GM21367 (cell line): ENCODE results near the gene PPP1R13B.

Source experiments
- ATAC-seq: cut with Tn5 transposase; IDR thresholded peaks from one replicate; pipeline ENCODE4 v1.9.1; 2021; ENCODE audit not compliant: unreplicated experiment

PPP1R13B gene

GRCh38 chr14:103688906-103689902, 158.2 kb downstream of the PPP1R13B start:
- peak; percentile 66 for ATAC-seq

DNA sequence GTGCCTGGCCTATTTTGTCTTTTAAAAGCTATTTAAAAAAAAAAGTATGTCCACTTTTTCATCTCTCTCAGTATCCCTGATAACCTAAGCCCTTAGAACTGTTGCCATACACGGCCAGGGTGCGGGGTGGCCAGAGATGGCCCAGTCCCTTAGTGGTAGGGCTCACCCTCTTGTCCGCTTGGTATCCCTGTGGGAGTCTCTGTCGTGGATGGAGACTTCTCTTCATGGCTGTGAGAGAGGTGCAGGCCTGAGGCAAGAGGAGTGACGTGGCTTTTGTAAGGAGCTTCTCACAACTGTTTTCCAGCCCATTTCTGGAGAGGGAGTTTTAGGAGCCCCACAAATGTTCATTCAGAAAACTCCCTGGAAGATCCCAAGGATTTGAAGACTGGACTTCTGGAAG, 158.9 kb downstream of the PPP1R13B start:
- ATAC-seq, result no peak

GRCh38 chr14:103687712-103688111, 159.7 kb downstream of the PPP1R13B start:
- no peak for ATAC-seq

- no peak for ATAC-seq
Observed at GRCh38 chr14:103686831-103687485, 160.4 kb downstream of the PPP1R13B start.

GRCh38 chr14:103685276-103686211, 161.8 kb downstream of the PPP1R13B start:
- no peak for ATAC-seq

- no peak for ATAC-seq
Observed at GRCh38 chr14:103684871-103685270, 162.5 kb downstream of the PPP1R13B start.

DNA sequence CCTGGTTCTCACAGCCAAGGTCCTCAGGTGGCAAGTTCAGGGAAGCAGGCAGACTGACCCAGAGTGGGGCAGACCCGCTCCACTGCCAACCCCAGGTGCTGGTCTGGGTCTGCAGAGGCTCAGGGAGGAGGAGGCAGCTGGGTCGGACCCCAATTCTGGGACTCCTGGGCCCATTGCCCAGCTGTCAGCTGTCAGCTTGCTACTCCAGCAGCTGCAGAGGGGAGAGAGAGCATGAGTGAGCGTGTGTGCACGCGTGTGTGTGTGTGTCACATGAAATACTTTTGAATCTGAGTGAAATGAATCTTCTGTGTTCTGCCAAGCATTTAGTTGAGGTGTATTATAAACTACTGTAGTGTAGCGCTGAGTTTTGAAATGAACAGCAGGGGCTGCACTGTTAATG, 162.9 kb downstream of the PPP1R13B start:
- ATAC-seq, result no peak
